ENCODE data around the gene MYO3B.

MYO3B gene

DNA sequence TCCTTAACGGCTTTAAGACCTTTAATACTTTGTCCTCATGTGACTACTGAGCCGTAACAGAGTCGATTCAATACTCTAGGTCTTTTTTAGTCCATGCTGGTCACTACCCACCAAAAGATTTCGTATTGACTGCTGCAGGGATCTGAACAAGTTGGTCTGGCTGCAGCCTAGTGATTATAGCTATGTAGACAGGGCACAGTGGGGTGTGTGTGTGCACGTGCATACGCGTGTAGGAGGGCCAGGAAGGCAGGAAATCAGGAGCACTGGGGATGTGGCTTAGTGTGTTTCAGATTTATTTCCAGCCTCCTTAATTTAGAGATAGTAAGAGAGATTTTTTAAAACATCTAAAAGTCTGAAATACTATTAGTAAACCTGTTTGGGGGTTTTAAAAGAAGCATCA, 161.4 kb downstream of the MYO3B start:
- no peaks in the 10 kb centered on the region for H3K4me1 ChIP-seq (ENCODE audit: low read length)
- H3K27ac ChIP-seq (ENCODE audit: low read length) = no peak overlapping the region
- H3K9me3 ChIP-seq (ENCODE audit: insufficient read depth, low read length) = no peaks in the 10 kb centered on the region
- no peak overlapping the region for H3K4me2 ChIP-seq (ENCODE audit: low read length)
- H3K9ac ChIP-seq (ENCODE audit: low read length) = no peak overlapping the region
- no peaks in the 10 kb centered on the region for H3K36me3 ChIP-seq (replicated peaks; ENCODE audit: low read depth, low read length)
- H2AFZ ChIP-seq (ENCODE audit: low read depth, low read length) = no peak overlapping the region
- H3K79me2 ChIP-seq (ENCODE audit: low read length) = no peaks in the 10 kb centered on the region
- H4K20me1 ChIP-seq (ENCODE audit: insufficient read depth, low read length) = no peaks in the 10 kb centered on the region
- peaks cover 17% of the 10 kb centered on the region; the same call in 1 of the 2 replicates for H3K27me3 ChIP-seq (ENCODE audit: low read depth, low read length)
- TF ChIP-seq, protein P1, sequence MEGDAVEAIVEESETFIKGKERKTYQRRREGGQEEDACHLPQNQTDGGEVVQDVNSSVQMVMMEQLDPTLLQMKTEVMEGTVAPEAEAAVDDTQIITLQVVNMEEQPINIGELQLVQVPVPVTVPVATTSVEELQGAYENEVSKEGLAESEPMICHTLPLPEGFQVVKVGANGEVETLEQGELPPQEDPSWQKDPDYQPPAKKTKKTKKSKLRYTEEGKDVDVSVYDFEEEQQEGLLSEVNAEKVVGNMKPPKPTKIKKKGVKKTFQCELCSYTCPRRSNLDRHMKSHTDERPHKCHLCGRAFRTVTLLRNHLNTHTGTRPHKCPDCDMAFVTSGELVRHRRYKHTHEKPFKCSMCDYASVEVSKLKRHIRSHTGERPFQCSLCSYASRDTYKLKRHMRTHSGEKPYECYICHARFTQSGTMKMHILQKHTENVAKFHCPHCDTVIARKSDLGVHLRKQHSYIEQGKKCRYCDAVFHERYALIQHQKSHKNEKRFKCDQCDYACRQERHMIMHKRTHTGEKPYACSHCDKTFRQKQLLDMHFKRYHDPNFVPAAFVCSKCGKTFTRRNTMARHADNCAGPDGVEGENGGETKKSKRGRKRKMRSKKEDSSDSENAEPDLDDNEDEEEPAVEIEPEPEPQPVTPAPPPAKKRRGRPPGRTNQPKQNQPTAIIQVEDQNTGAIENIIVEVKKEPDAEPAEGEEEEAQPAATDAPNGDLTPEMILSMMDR (IDR thresholded peaks at IDR 0.05; ENCODE audit: low read depth, low read length) = no peak
- TF ChIP-seq EZH2phosphoT487 (IDR thresholded peaks at IDR 0.05; ENCODE audit: low read depth) = no peak
- H3K4me3 ChIP-seq (ENCODE audit: low read length) = no peak overlapping the region

GRCh38 chr2:170339750-170340692, 162.1 kb downstream of the MYO3B start:
- peaks cover 12% of the 10 kb centered on the region; the same call in 1 of the 2 replicates for H3K27me3 ChIP-seq (ENCODE audit: low read depth, low read length)
- TF ChIP-seq EZH2phosphoT487 (IDR thresholded peaks at IDR 0.05; ENCODE audit: low read depth) = no peak
- TF ChIP-seq, protein P1 (IDR thresholded peaks at IDR 0.05; ENCODE audit: low read depth, low read length) = no peak

GRCh38 chr2:170340693-170341068, 162.7 kb downstream of the MYO3B start:
- Histone ChIP-seq H3K9me3 (ENCODE audit: insufficient read depth, low read length) (no peaks in the 10 kb centered on the region), H3K36me3 (replicated peaks; ENCODE audit: low read depth, low read length) (no peaks in the 10 kb centered on the region), H2AFZ (ENCODE audit: low read depth, low read length) (no peak overlapping the region), H3K27ac (ENCODE audit: low read length) (no peak overlapping the region), H3K27me3 (ENCODE audit: low read depth, low read length) (peaks cover 12% of the 10 kb centered on the region; the same call in 1 of the 2 replicates), H3K79me2 (ENCODE audit: low read length) (no peaks in the 10 kb centered on the region), H4K20me1 (ENCODE audit: insufficient read depth, low read length) (no peaks in the 10 kb centered on the region), H3K4me2 (ENCODE audit: low read length) (no peak overlapping the region), H3K9ac (ENCODE audit: low read length) (no peak overlapping the region), H3K4me3 (ENCODE audit: low read length) (no peak overlapping the region), H3K4me1 (ENCODE audit: low read length) (no peaks in the 10 kb centered on the region)
- TF ChIP-seq, protein P1 (IDR thresholded peaks at IDR 0.05; ENCODE audit: low read depth, low read length) = no peak
- no peak for TF ChIP-seq EZH2phosphoT487 (IDR thresholded peaks at IDR 0.05; ENCODE audit: low read depth)

More at GRCh38 chr2:170339750-170340692, 162.1 kb downstream of the MYO3B start:
- Histone ChIP-seq H3K4me1 (ENCODE audit: low read length) (no peaks in the 10 kb centered on the region), H3K4me3 (ENCODE audit: low read length) (no peak overlapping the region), H2AFZ (ENCODE audit: low read depth, low read length) (no peak overlapping the region), H3K9me3 (ENCODE audit: insufficient read depth, low read length) (no peaks in the 10 kb centered on the region), H3K27ac (ENCODE audit: low read length) (no peak overlapping the region), H3K79me2 (ENCODE audit: low read length) (no peaks in the 10 kb centered on the region), H3K9ac (ENCODE audit: low read length) (no peak overlapping the region), H3K36me3 (replicated peaks; ENCODE audit: low read depth, low read length) (no peaks in the 10 kb centered on the region), H3K4me2 (ENCODE audit: low read length) (no peak overlapping the region), H4K20me1 (ENCODE audit: insufficient read depth, low read length) (no peaks in the 10 kb centered on the region)
